SK-N-SH treated with all-trans-retinoic acid at 6 μM for 48 hours (cell line): ENCODE results near the gene CYP2E1.
"Not testable (repeated sequence)": the region's sequence is repeated elsewhere in the genome, so short reads cannot be mapped to it uniquely, and the experiment has no call there.

ENCODE experiments used
- ARNTL ChIP-seq: fragments of 450-650 bp; formaldehyde crosslinking; IDR thresholded peaks from 2 replicates; pipeline ENCODE4 v1.5.0; 2020; ENCODE audit warnings: low read depth, mild to moderate bottlenecking, moderate library complexity, borderline replicate concordance
- BACH2 ChIP-seq: fragments of 250-450 bp; sonication (Bioruptor Pico); IDR thresholded peaks from 2 replicates; pipeline ENCODE4 v1.9.0; 2021; ENCODE audit warnings: mild to moderate bottlenecking, borderline replicate concordance
- CSDC2 ChIP-seq: fragments of 250-450 bp; sonication (Bioruptor Pico); IDR thresholded peaks from 2 replicates; pipeline ENCODE4 v1.5.0; 2020; ENCODE audit warnings: mild to moderate bottlenecking, moderate library complexity
- ESRRG ChIP-seq: fragments of 250-450 bp; sonication (Bioruptor Pico); IDR thresholded peaks from 2 replicates; pipeline ENCODE4 v1.6.1; 2021; ENCODE audit warnings: mild to moderate bottlenecking
- GLIS3 ChIP-seq: fragments of 250-450 bp; sonication (Bioruptor Pico); IDR thresholded peaks from 2 replicates; pipeline ENCODE4 v1.5.0; 2020; ENCODE audit warnings: mild to moderate bottlenecking, moderate library complexity
- ISL1 ChIP-seq: fragments of 250-450 bp; sonication (Bioruptor Pico); IDR thresholded peaks from 2 replicates; pipeline ENCODE4 v2.1.2; 2022; ENCODE audit warnings: mild to moderate bottlenecking, moderate library complexity
- PATZ1 ChIP-seq: fragments of 250-450 bp; sonication (Bioruptor Pico); IDR thresholded peaks from 2 replicates; pipeline ENCODE4 v1.8.0; 2020; ENCODE audit warnings: mild to moderate bottlenecking, moderate library complexity, borderline replicate concordance
- RARB ChIP-seq: fragments of 250-450 bp; sonication (Bioruptor Pico); IDR thresholded peaks from 2 replicates; pipeline ENCODE4 v1.8.0; 2021; ENCODE audit warnings: mild to moderate bottlenecking, moderate library complexity
- SNAI2 ChIP-seq: fragments of 250-450 bp; sonication (Bioruptor Pico); IDR thresholded peaks from 2 replicates; pipeline ENCODE4 v1.5.0; 2020; ENCODE audit warnings: mild to moderate bottlenecking, moderate library complexity
- TCF4 ChIP-seq: fragments of 250-450 bp; sonication (Bioruptor Pico); IDR thresholded peaks from 2 replicates; pipeline ENCODE4 v1.8.0; 2021; ENCODE audit warnings: mild to moderate bottlenecking, moderate library complexity, borderline replicate concordance
- ZC3H10 ChIP-seq: fragments of 250-450 bp; sonication (Bioruptor Pico); IDR thresholded peaks from 2 replicates; pipeline ENCODE4 v1.5.1; 2021; ENCODE audit warnings: mild to moderate bottlenecking, moderate library complexity
- ZFP3 ChIP-seq: fragments of 250-450 bp; sonication (Bioruptor Pico); IDR thresholded peaks from 2 replicates; pipeline ENCODE4 v1.5.0; 2020; ENCODE audit warnings: mild to moderate bottlenecking, moderate library complexity
- ZFP30 ChIP-seq: fragments of 450-650 bp; formaldehyde crosslinking; IDR thresholded peaks from 2 replicates; pipeline ENCODE4 v1.5.0; 2022; ENCODE audit warnings: mild to moderate bottlenecking, moderate library complexity
- ZNF8 ChIP-seq: fragments of 450-650 bp; formaldehyde crosslinking; IDR thresholded peaks from 2 replicates; pipeline ENCODE4 v1.5.0; 2020; ENCODE audit warnings: mild to moderate bottlenecking, moderate library complexity

DNA sequence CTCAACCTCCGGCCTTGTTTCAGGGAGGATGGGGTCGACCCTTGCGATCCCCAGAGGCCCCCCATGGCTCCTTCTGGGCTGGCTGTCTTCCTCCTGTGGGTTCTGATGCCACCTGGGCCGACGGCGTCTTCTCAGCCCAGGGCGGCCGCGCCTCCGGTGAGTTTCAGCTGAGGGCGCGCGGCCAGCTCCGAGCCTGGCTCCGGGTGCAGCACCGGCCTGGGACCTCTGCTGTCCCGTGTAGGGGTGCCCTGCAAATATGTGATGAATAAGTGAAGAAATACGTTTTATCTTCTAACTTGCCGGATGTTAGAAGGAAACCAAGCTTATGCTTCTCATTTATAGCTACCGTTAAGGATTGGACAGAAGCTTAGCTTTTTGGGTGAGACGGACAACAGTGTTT lies 42.6 kb downstream of the CYP2E1 start:
- not testable (repeated sequence) for TF ChIP-seq PATZ1 (CRISPR knock-in tag); TCF4 (CRISPR knock-in tag); ZNF8 (CRISPR knock-in tag); CSDC2 (CRISPR knock-in tag); ISL1 (CRISPR knock-in tag); ZC3H10 (CRISPR knock-in tag); BACH2 (CRISPR knock-in tag); ARNTL (CRISPR knock-in tag); SNAI2 (CRISPR knock-in tag); ESRRG (CRISPR knock-in tag); ZFP3 (CRISPR knock-in tag); RARB (CRISPR knock-in tag); GLIS3 (CRISPR knock-in tag); ZFP30
